GM19240 (cell line): ENCODE results near the gene MKNK2.

Experiments
- DNase-seq: peaks from one replicate; pipeline ENCODE4 v3.0.0; 2011; ENCODE audit warnings: low spot score; ENCODE audit not compliant: insufficient read length

Gene MKNK2

DNA sequence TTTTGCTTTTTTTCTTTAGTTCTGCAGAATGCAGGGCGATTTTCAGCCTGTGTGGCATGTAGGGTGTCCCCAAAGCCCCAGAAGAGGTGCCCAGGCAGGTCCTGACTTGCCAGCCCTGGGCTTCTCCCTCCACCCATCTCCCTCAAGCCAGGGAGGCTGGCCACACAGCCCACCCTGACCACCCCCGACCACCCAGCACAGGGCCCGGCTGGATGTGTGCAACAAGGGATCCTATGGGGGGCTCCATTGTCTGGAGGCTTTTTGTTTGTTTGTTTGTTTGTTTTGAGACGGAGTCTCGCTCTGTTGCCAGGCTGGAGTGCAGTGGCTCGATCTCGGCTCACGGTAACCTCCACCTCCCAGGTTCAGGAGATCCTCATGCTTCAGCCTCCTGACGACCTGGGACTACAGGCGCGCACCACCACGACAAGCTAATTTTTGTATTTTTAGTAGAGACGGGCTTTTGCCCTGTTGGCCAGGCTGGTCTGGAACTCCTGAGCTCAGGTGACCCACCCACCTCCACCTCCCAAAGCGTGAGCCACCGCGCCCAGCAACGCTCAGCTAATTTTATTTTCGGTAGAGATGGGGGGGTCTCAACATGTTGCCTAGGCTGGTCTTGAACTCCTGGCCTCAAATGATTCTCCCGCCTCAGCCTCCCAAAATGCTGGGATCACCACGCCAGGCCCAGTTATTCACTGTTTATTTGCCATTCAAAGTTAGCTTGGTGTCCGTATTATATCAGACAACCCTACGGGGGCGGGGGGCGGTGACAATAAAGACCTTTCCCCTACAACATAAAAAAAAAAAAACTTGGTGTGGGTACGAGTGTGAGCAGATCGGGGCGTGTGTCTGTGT is 7.8 kb upstream of the MKNK2 start:
- no peak for DNase-seq

DNA sequence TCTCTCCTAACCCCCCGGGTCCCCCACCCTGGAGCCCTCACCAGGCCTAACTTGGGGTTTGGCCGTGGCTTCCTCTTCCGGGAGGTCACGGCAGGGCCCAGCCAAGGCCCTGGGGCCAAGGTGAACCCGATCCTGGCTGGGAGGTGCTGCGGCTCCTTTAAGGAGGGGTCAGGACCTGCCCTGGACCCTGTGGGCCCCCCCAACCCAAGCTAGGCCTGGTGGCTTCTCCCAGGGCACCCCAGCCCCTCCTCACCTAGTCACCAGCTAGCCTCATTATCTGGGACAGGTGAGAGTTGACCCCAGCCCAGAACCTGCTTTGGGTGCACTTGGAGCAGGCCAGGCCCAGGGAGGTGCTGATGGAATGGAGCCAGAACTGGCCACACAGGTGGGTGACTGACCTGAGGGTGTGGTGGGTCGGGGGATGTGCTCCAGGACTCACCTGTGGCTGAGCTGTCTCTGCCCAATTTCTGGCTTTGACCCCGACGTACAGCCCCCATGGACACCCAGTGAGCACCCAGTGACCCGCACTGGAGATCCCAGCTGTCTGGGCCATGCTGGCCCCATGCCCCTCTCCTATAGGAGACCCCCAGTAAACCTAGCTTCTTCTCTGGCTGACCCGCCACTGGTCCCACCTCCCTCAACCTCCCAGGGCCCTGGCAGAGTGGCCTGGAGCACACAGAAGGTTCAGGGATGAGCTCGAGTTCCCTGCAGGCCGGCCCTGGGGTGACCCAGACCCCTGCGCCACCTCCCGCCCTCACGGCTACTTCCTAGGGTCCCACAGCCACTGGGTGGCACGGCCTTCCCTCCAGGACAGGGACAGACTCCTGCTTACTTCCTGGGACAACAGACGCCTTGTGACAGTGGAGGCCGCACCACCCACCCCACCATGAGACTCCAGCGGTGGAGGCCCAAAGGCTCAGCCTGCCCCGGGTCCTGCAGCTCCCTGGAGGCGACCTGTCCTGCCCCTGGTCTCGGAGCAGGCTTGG is 6.7 kb upstream of the MKNK2 start:
- DNase-seq, result no peak

DNA sequence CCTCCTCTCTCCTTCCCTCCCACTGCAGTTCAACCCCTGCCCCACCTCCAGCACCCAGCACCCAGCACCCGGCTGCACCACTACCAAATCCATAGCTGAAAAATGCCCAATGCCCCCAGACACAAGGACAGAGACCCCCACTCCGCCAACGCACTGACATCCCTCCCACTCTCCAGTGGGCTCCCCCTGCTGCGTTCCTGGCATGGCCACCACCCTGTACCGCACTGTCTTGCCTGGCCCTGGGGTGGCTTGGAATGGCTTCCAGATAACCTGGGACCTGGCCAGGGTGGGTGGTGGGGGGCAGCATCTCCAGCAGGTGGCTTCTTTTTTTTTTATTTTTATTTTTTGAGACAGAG is 5.8 kb upstream of the MKNK2 start:
- DNase-seq, result no peak

DNA sequence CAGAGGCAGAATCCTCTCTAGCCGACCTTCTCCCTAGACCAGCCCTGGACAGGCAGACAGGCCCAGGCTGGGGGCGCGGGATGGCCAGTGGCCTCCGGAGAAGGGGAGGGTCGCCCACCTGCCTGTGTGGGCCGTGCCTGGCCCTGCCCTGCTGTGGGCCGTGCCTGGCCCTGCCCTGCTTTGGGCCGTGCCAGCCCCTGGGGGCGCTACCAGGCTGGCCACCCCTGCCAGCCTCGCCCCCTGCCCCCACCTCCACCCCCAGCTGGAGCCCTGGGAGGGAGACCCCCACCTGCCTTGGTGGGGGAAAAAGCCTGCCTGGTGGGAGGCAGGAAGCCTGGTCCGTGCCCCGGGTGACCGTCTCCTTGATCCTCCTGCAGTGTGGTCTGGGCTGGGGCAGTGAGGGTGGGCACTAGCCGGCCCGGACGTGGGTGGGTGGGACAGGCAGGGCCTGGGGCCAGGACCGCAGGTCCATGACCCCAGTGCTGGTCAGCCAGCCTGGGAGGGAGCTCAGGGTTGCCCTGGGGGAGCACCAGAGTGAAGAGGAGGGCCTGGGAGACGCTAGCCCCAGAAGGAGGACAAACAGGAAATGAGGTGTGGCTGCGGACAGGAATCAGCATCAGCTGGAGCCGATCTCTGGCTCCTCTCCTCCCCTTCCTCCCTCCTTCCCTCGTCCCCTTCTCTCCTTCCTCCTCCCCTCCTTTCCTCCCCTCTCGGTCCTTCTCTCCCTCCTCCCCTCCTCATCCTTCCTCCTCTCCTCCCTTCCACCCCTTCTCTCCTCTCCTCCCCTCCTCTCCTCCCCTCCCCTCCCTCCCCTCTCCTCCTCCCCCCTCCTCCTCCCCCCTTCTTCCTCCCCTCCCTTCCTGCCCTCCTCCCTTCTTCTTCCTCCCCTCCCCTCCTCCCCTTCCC is 5.1 kb upstream of the MKNK2 start:
- no peak for DNase-seq

DNA sequence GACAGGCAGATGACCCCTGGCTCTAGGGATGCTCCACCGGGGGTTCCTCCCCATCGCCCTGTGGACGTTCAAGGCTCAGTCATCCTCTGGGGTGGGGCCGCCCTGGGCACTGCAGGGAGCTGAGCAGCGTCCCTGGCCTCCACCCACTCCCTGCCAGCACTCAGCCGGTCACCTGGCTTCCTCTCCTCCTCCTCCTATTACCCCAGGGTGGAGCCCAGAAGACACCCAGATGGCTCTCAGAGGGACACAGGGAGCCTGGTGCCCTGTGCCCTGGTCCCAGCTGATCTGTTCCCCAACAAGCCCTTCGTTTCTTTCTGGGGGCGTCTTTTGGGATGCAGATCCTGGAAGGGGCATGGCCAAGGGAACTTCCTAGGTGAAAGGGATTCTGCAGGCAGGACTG is 3.7 kb upstream of the MKNK2 start:
- DNase-seq, result no peak

DNA sequence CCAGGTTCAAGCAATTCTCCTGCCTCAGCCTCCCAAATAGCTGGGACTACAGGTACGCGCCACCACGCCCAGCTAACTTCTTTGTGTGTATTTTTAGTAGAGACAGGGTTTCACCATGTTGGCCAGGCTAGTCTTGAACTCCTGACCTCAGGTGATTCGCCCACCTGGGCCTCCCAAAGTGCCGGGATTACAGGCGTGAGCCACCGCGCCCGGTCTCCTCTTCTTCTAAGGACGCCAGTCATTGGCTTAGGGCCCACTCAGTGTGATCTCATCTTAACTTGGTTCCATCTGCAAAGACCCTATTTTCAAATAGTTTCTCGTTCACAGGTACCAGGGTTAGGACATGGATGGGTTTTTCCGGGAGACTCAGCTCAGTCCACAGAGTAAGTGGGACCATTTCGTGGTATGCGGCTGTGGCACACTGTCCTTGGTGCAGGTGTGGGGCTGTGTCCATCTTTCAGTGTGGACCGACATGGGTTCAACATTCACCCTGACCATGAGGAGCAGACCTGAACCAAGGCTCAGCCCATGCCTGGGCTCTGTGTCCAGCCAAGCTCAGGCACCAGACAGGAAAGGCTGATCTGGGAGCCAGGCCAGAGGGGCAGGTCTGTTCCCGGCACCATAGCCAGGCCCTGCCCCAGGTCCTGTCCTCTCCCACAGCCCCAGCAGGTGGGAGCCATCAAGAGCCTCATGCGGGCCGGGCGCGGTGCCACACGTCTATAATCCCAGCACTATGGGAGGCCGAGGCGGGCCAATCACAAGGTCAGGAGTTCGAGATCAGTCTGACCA is 2.8 kb upstream of the MKNK2 start:
- DNase-seq, result no peak

DNA sequence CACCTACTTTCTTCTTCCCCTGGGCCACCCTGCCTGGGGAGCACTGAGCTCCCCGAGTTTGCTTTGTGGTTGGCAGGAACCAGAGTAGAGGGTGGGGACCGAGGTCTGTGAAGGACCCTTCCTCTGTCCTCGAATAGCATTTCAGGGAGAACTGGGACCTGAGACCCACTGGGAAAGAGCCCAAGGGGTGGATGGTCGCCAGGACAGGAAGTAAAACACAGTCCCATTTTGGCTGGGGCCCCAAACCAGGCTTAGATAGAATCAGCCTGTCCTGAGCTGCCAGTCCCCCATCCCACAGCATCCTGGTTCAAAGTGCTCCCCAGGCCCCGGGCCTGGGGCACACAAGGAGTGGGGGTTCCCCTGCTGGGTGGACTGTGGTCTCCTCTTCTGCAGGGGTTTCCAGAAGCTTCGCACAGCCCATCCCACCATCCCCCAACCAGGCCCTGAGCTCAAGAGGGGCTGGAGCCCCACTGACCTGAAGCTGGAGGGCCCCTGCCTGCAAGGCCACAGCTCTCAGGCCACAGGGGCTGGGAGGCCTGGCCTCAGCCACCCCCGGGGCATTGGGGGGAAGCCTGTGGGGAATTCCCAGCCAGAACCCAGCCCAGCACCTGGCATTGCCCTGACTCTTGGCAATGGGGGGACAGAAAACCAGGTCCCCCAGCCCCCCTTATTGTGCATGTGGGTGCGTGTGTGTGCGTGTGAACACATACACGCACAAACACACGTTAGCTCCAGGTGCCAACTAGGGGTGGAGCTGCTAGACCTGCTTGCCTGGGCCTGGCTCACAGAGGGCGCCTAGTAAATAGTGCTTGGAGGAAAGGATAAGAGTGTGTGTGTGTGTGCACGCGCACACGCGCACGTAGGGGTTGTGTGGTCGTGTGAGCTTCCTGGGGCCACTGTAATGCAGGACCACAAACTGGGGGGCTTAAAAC is 995 bp upstream of the MKNK2 start:
- DNase-seq, result no peak

DNA sequence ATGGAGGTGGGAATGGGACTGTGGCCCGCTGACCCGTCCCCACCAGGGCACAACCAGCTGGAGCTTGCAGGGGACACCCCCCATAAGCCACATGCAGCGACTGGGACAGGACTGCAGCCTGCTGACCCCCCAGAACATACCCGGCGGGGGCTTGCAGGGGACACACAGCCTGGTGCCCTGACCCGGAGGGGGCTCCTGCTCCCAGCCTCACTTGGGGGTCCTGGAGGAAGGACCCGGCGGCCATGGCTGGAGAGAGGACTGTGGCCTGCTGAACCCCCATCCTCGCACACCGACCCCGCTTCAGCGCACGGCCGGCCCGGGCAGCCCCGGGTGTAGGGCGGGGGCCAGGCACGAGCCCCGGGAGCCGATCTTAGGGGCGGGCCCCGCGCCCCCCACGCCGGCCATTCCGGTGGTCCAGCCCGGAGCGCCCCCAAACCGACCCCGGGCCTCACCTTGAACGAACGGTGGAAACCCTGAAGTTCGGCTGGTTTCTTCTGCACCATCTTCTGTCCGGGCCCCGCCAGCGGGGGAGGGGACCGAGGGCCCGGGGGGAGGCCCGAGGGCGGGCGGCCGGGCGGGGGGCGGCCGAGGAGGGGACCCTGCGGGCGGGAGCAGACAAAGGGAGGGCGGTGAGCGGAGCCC is 574 bp downstream of the MKNK2 start:
- DNase-seq, result no peak

DNA sequence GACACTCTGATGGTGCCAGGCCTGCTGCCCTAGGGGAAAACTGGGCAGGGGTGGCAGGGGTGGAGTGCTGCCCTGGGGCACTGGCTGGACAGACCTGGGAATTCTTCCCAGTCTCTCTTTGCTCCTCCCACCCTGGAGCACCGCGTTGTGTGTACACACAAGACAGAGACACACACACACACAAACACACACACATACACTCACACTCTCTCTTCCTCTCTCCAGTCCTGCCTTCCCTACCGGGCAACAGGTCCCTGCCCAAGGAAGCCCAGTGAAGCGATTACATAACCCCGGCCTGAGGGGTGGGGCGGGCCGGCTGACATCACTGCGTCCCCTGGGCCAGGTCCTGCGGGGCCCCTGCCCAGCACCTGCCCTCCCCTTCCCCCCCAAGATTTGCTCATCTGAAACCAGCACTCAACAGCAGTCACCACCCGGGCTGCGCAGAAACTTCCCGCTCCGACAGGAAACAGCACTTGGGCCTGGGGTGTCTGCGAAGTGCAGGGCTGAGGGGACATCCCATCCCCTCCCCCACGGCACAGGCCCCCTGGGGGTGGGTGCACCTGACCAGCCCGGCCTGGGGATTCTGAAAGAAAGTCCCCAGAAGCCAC is 1.2 kb downstream of the MKNK2 start:
- DNase-seq, result peak; percentile 44

DNA sequence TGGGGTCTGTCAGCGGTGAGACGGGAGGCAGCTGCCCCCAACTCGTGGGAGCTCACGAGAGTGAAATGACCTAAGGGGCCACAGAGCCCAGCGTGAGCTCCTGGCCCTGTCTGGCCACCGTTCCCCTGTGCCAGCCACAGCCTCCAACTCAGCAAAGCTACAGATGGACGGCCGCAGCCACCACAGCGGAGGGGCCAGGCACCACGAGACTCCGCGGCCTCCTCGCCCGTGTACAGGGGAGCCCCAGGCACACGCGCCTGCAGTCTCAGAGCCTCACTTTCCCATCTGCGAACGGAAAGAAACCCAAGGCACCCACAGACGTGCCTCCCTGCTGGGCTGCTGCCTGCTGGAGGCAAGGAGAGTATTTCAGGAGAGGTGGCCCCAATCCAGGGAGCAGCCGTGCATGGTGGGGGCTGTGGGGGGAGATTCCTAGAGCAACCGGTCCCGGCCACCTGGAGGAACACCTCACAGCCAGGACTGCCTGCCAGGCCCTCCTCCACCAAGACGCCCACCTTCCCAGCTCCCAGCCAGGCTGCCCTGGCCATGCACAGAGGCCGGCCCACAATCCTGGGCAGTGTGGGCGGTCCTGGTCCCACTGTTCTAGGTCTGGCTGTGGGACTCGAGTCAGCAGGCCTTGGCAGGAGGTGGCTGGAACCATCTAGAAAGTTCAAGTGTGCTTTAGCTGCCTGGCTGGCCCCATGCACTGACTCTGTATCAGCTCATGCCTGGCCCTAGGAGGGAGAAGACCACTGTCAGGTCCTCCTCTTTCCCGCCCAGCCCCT is 1.9 kb downstream of the MKNK2 start:
- no peak for DNase-seq

DNA sequence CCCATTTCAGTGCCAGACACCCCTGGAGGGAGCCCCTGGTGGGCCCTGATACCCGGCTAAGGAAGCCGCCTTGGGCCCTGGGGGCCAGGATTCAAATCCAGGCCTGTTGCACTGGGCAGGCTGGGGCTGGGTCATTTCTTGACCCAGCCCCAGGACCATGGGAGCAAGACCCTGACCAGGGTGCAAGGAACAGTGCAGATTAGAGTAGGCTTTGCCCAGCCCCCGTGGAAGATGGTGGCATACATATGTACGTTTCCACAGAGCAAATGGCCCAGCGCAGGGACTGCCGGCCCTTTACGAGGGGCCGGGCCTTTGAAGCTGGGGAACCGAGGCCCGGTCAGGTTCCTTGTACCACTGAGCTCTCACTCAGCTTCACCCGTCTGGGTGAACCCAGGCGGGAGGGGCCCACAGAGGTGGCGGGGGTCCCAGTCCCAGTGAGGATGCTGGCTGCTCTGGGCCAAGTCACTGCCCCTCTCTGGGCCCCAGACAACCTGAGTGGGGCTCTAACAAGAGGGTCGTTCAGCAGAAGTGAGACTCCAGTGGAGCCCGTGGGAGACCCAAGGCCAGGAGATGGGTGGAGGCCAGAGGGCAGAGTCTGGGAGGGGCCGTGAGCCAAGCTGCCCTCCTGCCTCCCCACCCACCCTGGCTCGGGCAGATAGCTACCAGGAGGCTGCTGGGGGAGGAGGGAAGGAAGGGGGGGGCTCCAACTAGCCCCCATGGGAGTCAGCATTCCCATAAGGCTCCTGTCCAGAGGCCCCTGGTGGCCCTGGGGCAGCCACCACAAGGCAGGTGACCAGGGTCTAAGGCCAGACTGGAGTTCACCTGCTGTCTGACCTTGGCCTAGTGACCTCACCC is 2.7 kb downstream of the MKNK2 start:
- DNase-seq, result no peak

DNA sequence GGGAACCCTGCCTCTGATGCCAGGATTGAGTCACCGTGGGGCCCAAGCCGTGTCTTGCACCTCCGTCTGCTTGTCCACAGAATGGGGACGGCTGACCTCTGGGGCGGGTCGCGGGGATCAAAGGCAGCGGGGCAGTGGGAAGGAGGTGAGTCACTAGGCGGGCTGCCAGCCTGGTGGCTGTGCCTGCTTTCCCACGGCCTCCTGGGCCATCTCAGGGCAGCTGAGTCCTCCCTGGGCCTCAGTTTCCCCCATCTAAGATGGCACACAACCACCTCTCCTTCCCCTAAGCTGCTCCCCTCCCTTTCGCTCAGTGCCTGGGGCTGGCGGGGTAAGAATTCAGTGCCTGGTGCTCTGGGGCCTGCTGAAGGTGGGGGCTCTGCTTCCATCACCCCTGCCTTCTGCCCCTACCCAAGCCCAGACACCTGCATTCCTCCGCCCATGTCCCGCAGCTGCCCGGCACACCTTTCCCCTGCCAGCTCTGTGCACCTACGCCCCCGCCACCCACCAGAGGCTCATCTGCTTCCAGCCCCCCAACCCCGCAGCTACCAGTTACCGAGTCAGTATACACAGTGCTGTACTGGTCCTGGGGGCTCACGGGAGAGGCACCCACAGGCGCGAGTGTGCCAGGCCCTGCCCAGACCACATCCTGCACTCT is 3.5 kb downstream of the MKNK2 start:
- no peak for DNase-seq

DNA sequence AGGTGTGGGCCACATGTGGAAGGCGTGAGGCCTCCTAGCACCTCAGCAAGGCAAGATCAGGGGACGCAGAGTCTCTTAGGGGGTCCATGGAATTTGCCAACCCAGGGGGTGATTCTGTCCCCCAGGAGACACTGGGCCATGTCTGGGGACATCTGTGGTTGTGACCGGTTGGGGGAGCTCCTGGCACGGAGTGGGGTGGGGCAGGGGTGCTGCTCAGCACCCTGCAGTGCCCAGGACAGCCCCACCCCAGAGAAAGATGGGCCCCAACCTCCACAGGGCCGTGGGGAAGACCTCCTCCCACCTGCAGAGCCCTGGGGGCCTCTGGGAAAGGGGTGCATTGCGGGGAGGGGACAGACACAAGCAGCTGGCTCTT is 4.0 kb downstream of the MKNK2 start:
- no peak for DNase-seq

DNA sequence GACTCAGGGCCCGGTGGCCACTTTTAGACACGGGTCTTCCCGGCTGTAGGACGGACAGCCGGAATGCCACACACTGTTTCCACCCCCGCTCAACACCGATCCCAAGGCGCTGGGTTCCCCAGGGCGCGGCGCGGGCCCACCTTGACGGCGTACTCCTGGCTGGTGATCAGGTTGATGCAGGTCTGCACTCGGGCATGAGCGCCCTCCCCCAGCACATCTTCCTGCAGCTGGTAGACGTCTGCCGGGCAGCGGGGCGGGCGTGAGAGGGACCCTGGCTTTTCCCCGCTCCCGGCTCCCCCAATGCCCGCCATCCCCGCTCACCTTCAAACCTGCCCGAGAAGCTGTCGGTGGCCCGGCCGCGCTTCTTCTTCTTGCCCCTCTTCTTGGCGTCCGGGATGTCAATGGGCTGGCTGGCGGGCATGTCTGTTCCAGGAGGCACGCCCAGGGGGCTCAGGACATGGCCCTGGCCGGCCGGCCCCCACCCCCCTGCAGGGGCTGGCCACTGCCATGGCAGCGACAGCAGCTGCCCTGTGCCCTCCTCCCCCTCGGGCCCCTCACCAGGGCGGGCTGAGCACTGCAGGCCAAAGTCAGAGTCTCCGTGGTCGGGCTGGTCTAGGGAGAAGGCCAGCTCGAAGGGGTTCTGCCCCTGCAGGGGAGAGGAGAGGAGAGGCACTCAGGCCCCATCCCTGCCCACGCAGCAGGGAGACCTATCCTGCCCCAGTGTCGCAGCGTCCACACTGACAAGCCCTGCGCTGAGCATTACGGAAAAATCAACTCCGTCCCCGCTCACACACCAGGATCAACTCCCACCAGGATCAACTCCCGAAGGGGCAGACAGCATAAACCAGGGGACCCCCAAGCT is 4.8 kb downstream of the MKNK2 start:
- no peak for DNase-seq

DNA sequence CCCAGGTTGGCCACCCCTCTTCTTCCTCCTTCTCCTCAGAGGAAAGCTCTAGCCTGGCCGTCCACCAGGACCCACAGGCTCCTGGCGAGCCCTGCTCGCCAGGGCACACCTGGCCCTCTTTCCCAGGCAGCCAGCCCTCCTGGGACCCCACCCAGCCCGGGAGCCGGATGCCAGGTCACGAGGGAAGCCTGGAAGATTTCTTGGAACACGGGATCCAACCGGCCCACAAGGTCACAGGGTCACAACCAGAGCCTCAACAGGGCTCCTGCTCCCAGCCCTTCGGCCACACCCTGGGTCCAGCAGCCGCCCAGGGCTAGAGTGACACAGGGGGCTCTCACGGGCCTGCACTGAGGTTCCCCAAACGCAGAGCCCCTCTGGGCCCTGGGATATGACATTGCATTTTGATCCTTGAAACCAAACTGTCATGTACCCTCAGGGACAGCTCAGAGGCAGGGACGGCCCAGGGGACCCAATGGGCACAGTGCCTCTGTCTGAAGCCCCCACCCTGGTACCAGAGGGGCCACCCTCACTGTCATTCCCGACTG is 5.5 kb downstream of the MKNK2 start:
- no peak for DNase-seq
